Measurements from ENCODE around the gene MRPL42. TPM values are rescaled to one million over a fixed set of nuclear protein-coding genes. Genes with fewer than 3 reads are reported as not detected.
"Not testable (repeated sequence)": the region's sequence is repeated elsewhere in the genome, so short reads cannot be mapped to it uniquely, and the experiment has no call there.

Gene MRPL42
- 10 to 100 TPM; 47.9 to 63.3 TPM for total RNA-seq

GRCh38 chr12:93467351-93468007, at the start of gene MRPL42:
MRPL42 (plus strand) TSS chr12:93467514; CDS start chr12:93469286, 1,772 bp downstream.
- Mint-ChIP-seq H3K27ac (peak within 1 kb of the TSS; percentile 92), H3K4me1 (peaks cover 30% of the 10 kb centered on the region), H3K36me3 (peaks cover 15% of the 10 kb centered on the region), H3K9me3 (ENCODE audit: low read depth) (no peaks in the 10 kb centered on the region), H3K27me3 (no peaks in the 10 kb centered on the region), H3K4me3 (peak within 1 kb of the TSS; percentile 87)
- CTCF ChIA-PET: interaction anchor here (1.0 to 1.6 kb wide), 11 partner anchors 18 to 634 kb away, joined by 3 to 6 read pairs (median 4); no protein-coding TSS in a partner anchor
- DNase-seq (peak; percentile 95), ATAC-seq (peak; percentile 90)

- no peaks in the 10 kb centered on the region for H3K9me3 Mint-ChIP-seq (ENCODE audit: low read depth)
- CTCF ChIA-PET: interaction anchor here (0.7 to 4.4 kb wide), 6 partner anchors 17 to 684 kb away, joined by 3 to 52 read pairs (median 6); no protein-coding TSS in a partner anchor
- H3K27me3 Mint-ChIP-seq: no peaks in the 10 kb centered on the region
- H3K4me1 Mint-ChIP-seq: peaks cover 77% of the 10 kb centered on the region
- ATAC-seq (no peak), DNase-seq (no peak)
- H3K4me3 Mint-ChIP-seq: no peak overlapping the region
- H3K27ac Mint-ChIP-seq: peak overlapping the region; percentile 11
- H3K36me3 Mint-ChIP-seq: peaks cover 18% of the 10 kb centered on the region
These were observed 49.3 kb upstream of the MRPL42 start for GRCh38 chr12:93417967-93418480.

- DNase-seq (no peak), ATAC-seq (peak; percentile 67)
- H3K27ac Mint-ChIP-seq: no peak overlapping the region
- H3K4me1 Mint-ChIP-seq: peaks cover 77% of the 10 kb centered on the region
- CTCF ChIA-PET: interaction anchor here (0.6 to 4.4 kb wide), 32 partner anchors 8 to 1242 kb away, joined by 3 to 52 read pairs (median 5); partner anchors contain the start of genes MRPL42 and UBE2N
- no peak overlapping the region for H3K4me3 Mint-ChIP-seq
- H3K27me3 Mint-ChIP-seq: no peaks in the 10 kb centered on the region
- H3K9me3 Mint-ChIP-seq (ENCODE audit: low read depth): no peaks in the 10 kb centered on the region
- H3K36me3 Mint-ChIP-seq: peaks cover 19% of the 10 kb centered on the region
These were observed 47.8 kb upstream of the MRPL42 start for GRCh38 chr12:93419388-93420034.

- no peak overlapping the region for H3K27ac Mint-ChIP-seq
- ATAC-seq: no peak
- DNase-seq: no peak
- peaks cover 77% of the 10 kb centered on the region for H3K4me1 Mint-ChIP-seq
- peaks cover 12% of the 10 kb centered on the region for H3K36me3 Mint-ChIP-seq
- no peak overlapping the region for H3K4me3 Mint-ChIP-seq
- CTCF ChIA-PET: interaction anchor here (1.0 to 1.7 kb wide), 3 partner anchors 12 to 680 kb away, joined by 3 to 5 read pairs (median 5); no protein-coding TSS in a partner anchor
- H3K27me3 Mint-ChIP-seq: no peaks in the 10 kb centered on the region
- H3K9me3 Mint-ChIP-seq (ENCODE audit: low read depth): no peaks in the 10 kb centered on the region
These were observed 45.3 kb upstream of the MRPL42 start for GRCh38 chr12:93422050-93422449.

GRCh38 chr12:93425736-93426411, 41.4 kb upstream of the MRPL42 start:
- DNase-seq (no peak), ATAC-seq (no peak)
- H3K9me3 Mint-ChIP-seq (ENCODE audit: low read depth): no peaks in the 10 kb centered on the region
- CTCF ChIA-PET: interaction anchor here (1.1 to 3.3 kb wide), 6 partner anchors 10 to 676 kb away, joined by 3 to 13 read pairs (median 4); no protein-coding TSS in a partner anchor
- H3K4me3 Mint-ChIP-seq: no peak overlapping the region
- peaks cover 71% of the 10 kb centered on the region for H3K4me1 Mint-ChIP-seq
- no peak overlapping the region for H3K27ac Mint-ChIP-seq
- H3K36me3 Mint-ChIP-seq: peaks cover 22% of the 10 kb centered on the region
- H3K27me3 Mint-ChIP-seq: no peaks in the 10 kb centered on the region

- Mint-ChIP-seq H3K4me1 (peaks cover 70% of the 10 kb centered on the region), H3K27me3 (no peaks in the 10 kb centered on the region), H3K27ac (no peak overlapping the region), H3K4me3 (no peak overlapping the region), H3K9me3 (ENCODE audit: low read depth) (no peaks in the 10 kb centered on the region), H3K36me3 (peaks cover 22% of the 10 kb centered on the region)
- ATAC-seq (peak; percentile 39), DNase-seq (no peak)
- CTCF ChIA-PET: interaction anchor here (1.2 to 3.3 kb wide), 5 partner anchors 11 to 676 kb away, joined by 3 to 13 read pairs (median 4); no protein-coding TSS in a partner anchor
These were observed 40.9 kb upstream of the MRPL42 start for GRCh38 chr12:93426412-93426805.

- Mint-ChIP-seq H3K4me1 (peaks cover 66% of the 10 kb centered on the region), H3K36me3 (peaks cover 24% of the 10 kb centered on the region), H3K27ac (peak overlapping the region; percentile 3), H3K4me3 (no peak overlapping the region), H3K27me3 (no peaks in the 10 kb centered on the region), H3K9me3 (ENCODE audit: low read depth) (no peaks in the 10 kb centered on the region)
- ATAC-seq: no peak
- CTCF ChIA-PET: interaction anchor here (0.7 to 1.1 kb wide), 2 partner anchors 8 to 10 kb away, joined by 3 to 5 read pairs; no protein-coding TSS in a partner anchor
- no peak for DNase-seq
These were observed 39.3 kb upstream of the MRPL42 start for GRCh38 chr12:93427779-93428564.

GRCh38 chr12:93429448-93429847, 37.9 kb upstream of the MRPL42 start:
- DNase-seq: no peak
- no peak overlapping the region for H3K27ac Mint-ChIP-seq
- CTCF ChIA-PET: interaction anchor here (0.8 to 1.2 kb wide), 3 partner anchors 9 to 13 kb away, joined by 3 to 8 read pairs (median 3); partner anchors contain the start of gene UBE2N
- peaks cover 62% of the 10 kb centered on the region for H3K4me1 Mint-ChIP-seq
- H3K36me3 Mint-ChIP-seq: peaks cover 18% of the 10 kb centered on the region
- no peaks in the 10 kb centered on the region for H3K27me3 Mint-ChIP-seq
- no peak for ATAC-seq
- H3K4me3 Mint-ChIP-seq: no peak overlapping the region
- no peaks in the 10 kb centered on the region for H3K9me3 Mint-ChIP-seq (ENCODE audit: low read depth)

GRCh38 chr12:93429852-93430251, 37.5 kb upstream of the MRPL42 start:
- CTCF ChIA-PET: interaction anchor here (0.8 to 1.2 kb wide), 3 partner anchors 9 to 12 kb away, joined by 3 to 8 read pairs (median 3); partner anchors contain the start of gene UBE2N

GRCh38 chr12:93430280-93430679, 37.0 kb upstream of the MRPL42 start:
- Mint-ChIP-seq H3K36me3 (peaks cover 19% of the 10 kb centered on the region), H3K27ac (no peak overlapping the region), H3K9me3 (ENCODE audit: low read depth) (no peaks in the 10 kb centered on the region), H3K27me3 (no peaks in the 10 kb centered on the region), H3K4me1 (peaks cover 59% of the 10 kb centered on the region), H3K4me3 (no peak overlapping the region)
- ATAC-seq: no peak
- CTCF ChIA-PET: interaction anchor here (1.0 to 9.7 kb wide), 3 partner anchors 11 to 12 kb away, joined by 3 to 52 read pairs (median 8); partner anchors contain the start of gene UBE2N
- DNase-seq: no peak

More at GRCh38 chr12:93429852-93430251, 37.5 kb upstream of the MRPL42 start:
- H3K27ac Mint-ChIP-seq: no peak overlapping the region
- peaks cover 18% of the 10 kb centered on the region for H3K36me3 Mint-ChIP-seq
- no peak for DNase-seq
- H3K9me3 Mint-ChIP-seq (ENCODE audit: low read depth): no peaks in the 10 kb centered on the region
- H3K4me3 Mint-ChIP-seq: no peak overlapping the region
- no peaks in the 10 kb centered on the region for H3K27me3 Mint-ChIP-seq
- peaks cover 61% of the 10 kb centered on the region for H3K4me1 Mint-ChIP-seq
- ATAC-seq: no peak

- DNase-seq; ATAC-seq; H3K4me3 Mint-ChIP-seq; H3K9me3 Mint-ChIP-seq (ENCODE audit: low read depth); H3K27me3 Mint-ChIP-seq; H3K27ac Mint-ChIP-seq: not testable (repeated sequence)
- Mint-ChIP-seq H3K36me3 (peaks cover 19% of the 10 kb centered on the region), H3K4me1 (peaks cover 58% of the 10 kb centered on the region)
- CTCF ChIA-PET: interaction anchor here (9.7 kb wide), 1 partner anchor 12 kb away, joined by 52 read pairs; no protein-coding TSS in a partner anchor
These were observed 35.3 kb upstream of the MRPL42 start for GRCh38 chr12:93432031-93432430.

GRCh38 chr12:93434256-93434865, 33.0 kb upstream of the MRPL42 start:
- H3K36me3 Mint-ChIP-seq: peaks cover 13% of the 10 kb centered on the region
- H3K27me3 Mint-ChIP-seq: no peaks in the 10 kb centered on the region
- H3K4me3 Mint-ChIP-seq: no peak overlapping the region
- CTCF ChIA-PET: interaction anchor here (0.7 to 9.7 kb wide), 3 partner anchors 11 to 33 kb away, joined by 3 to 52 read pairs (median 5); partner anchors contain the start of gene MRPL42
- no peak for ATAC-seq
- H3K9me3 Mint-ChIP-seq (ENCODE audit: low read depth): no peaks in the 10 kb centered on the region
- no peak for DNase-seq
- H3K4me1 Mint-ChIP-seq: peaks cover 68% of the 10 kb centered on the region
- H3K27ac Mint-ChIP-seq: no peak overlapping the region
